ENCODE measurements around the gene ARF1.

The ARF1 gene

DNA sequence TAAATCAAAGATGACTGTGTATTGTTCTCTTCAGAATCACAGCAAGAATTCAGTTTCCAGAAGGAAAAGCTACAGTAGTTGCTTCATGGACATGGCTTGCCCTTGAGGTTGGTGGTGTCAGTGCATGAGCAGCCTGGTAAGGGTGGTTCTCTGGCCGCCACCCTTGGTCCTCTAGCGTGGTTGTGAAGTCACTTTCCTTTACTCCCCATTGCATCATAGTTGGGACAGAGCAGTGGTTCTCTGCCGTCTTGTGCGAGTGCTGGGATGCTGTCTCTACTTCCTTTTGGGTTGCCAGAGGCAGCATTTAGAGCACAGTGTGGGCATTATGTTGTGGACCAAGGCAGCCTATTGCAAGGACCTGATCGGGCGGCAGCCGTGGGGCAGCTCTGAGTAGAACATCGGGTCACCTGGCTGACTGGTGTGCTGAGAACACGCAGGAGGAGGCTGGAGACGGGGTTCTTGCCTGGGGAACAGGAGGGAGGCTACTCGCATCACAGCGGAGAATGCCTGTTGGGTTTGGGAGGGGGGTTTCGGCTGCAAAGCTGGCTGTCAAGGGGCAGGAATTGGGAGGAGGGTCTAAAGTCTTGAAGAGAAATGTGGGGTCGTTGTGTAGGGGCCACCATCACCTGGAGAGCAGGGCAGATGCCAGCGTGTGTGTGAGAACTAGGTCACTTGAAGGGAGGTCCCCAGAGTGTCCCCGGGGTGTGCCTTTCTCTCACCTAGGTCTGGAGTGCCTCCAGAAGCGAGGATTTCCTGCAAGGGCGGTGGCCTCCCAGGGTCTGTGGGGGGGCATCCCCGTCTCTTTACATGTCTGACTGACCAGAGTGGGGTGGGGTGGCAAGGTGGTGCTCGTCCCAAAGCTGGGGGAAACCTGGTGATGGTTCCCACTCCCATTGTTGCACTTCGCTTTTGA is 6.3 kb downstream of the ARF1 start:
- Histone ChIP-seq H3K4me2 (ENCODE audit: low read depth, low read length, poor library complexity, severe bottlenecking) (no peak overlapping the region), H3K79me2 (ENCODE audit: insufficient read depth, low read length) (peaks cover 100% of the 10 kb centered on the region), H3K27me3 (ENCODE audit: low read length) (no peaks in the 10 kb centered on the region), H3F3A (ENCODE audit: insufficient read depth) (no peaks in the 10 kb centered on the region), H3K9me3 (ENCODE audit: insufficient read depth, low read length) (peaks cover 7% of the 10 kb centered on the region; the same call in 1 of the 2 replicates), H3K36me3 (ENCODE audit: low read length) (peaks cover 24% of the 10 kb centered on the region; the same call in 1 of the 2 replicates), H4K20me1 (ENCODE audit: low read depth, low read length) (peaks cover 43% of the 10 kb centered on the region), H3K4me3 (ENCODE audit: insufficient read depth, low read length, poor library complexity, severe bottlenecking) (no peak overlapping the region), H3K27ac (ENCODE audit: low read depth, low read length) (no peak overlapping the region), H2AFZ (ENCODE audit: low read depth, low read length, severe bottlenecking) (no peak overlapping the region), H3K9me2 (replicated peaks; ENCODE audit: insufficient read depth, low read length) (no peaks in the 10 kb centered on the region), H3K9ac (ENCODE audit: low read length) (no peak overlapping the region)
- TF ChIP-seq, protein P1, sequence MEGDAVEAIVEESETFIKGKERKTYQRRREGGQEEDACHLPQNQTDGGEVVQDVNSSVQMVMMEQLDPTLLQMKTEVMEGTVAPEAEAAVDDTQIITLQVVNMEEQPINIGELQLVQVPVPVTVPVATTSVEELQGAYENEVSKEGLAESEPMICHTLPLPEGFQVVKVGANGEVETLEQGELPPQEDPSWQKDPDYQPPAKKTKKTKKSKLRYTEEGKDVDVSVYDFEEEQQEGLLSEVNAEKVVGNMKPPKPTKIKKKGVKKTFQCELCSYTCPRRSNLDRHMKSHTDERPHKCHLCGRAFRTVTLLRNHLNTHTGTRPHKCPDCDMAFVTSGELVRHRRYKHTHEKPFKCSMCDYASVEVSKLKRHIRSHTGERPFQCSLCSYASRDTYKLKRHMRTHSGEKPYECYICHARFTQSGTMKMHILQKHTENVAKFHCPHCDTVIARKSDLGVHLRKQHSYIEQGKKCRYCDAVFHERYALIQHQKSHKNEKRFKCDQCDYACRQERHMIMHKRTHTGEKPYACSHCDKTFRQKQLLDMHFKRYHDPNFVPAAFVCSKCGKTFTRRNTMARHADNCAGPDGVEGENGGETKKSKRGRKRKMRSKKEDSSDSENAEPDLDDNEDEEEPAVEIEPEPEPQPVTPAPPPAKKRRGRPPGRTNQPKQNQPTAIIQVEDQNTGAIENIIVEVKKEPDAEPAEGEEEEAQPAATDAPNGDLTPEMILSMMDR (IDR thresholded peaks at IDR 0.05; ENCODE audit: insufficient read depth, low read length, poor library complexity, severe bottlenecking): no peak
- no peak for TF ChIP-seq EZH2phosphoT487 (conservative IDR thresholded peaks at IDR 0.05; ENCODE audit: low read length)

DNA sequence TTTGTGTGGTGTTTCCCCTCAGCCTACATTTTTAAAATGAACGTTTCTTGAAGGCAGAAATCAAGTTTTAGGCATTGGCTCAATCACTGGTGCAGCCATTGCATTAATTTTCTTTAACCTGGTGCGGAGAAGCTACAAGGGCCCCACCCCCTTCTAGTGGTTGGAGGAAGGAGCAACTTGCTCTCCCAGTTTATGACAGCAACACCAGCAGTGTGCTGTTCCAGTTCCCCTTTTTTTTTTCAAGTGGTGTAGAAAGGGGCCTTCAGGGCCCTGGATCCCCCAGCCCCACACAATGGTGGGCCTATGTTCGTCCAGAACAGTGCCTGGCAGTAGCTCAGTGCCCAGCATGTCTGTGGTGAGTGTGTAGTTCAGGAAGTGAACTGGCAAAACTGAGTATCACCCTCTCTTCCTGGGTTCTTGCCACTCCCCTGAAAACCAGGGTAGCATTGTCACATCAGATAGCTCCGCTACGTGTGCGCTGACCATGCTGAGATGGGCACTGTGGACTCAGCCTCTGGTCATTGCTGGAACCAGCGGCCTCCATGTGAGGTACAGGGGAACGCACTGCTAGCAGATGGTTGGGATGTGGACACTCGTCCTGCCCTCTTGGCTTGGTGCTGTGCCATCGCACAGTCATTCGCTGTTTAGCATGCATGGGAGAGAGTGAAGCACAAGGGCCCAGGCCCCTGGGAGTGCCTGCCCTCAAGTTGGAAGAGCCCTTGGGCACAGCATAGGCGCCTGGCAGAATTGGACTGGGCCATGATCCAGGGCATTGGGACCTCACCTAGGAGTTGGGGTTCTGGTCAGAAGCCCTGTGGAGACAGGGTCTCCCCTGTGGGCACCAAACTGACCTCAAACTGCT is 7.2 kb downstream of the ARF1 start:
- Histone ChIP-seq H3F3A (ENCODE audit: insufficient read depth) (no peaks in the 10 kb centered on the region), H3K4me2 (ENCODE audit: low read depth, low read length, poor library complexity, severe bottlenecking) (no peak overlapping the region), H3K4me3 (ENCODE audit: insufficient read depth, low read length, poor library complexity, severe bottlenecking) (no peak overlapping the region), H3K9ac (ENCODE audit: low read length) (no peak overlapping the region), H2AFZ (ENCODE audit: low read depth, low read length, severe bottlenecking) (no peak overlapping the region), H3K9me3 (ENCODE audit: insufficient read depth, low read length) (peaks cover 16% of the 10 kb centered on the region; the same call in 1 of the 2 replicates), H3K79me2 (ENCODE audit: insufficient read depth, low read length) (peaks cover 100% of the 10 kb centered on the region), H4K20me1 (ENCODE audit: low read depth, low read length) (peaks cover 40% of the 10 kb centered on the region), H3K27ac (ENCODE audit: low read depth, low read length) (no peak overlapping the region), H3K36me3 (ENCODE audit: low read length) (peaks cover 32% of the 10 kb centered on the region), H3K27me3 (ENCODE audit: low read length) (no peaks in the 10 kb centered on the region), H3K9me2 (replicated peaks; ENCODE audit: insufficient read depth, low read length) (no peaks in the 10 kb centered on the region)
- TF ChIP-seq, protein P1 (IDR thresholded peaks at IDR 0.05; ENCODE audit: insufficient read depth, low read length, poor library complexity, severe bottlenecking): no peak
- TF ChIP-seq EZH2phosphoT487 (conservative IDR thresholded peaks at IDR 0.05; ENCODE audit: low read length): no peak

- H3K9ac ChIP-seq (ENCODE audit: low read length): no peak overlapping the region
- H3K36me3 ChIP-seq (ENCODE audit: low read length): peaks cover 37% of the 10 kb centered on the region
- H3K27ac ChIP-seq (ENCODE audit: low read depth, low read length): no peak overlapping the region
- peaks cover 20% of the 10 kb centered on the region; the same call in 1 of the 2 replicates for H3K9me3 ChIP-seq (ENCODE audit: insufficient read depth, low read length)
- H4K20me1 ChIP-seq (ENCODE audit: low read depth, low read length): peaks cover 40% of the 10 kb centered on the region
- no peak overlapping the region for H2AFZ ChIP-seq (ENCODE audit: low read depth, low read length, severe bottlenecking)
- TF ChIP-seq, protein P1 (IDR thresholded peaks at IDR 0.05; ENCODE audit: insufficient read depth, low read length, poor library complexity, severe bottlenecking): no peak
- TF ChIP-seq EZH2phosphoT487 (conservative IDR thresholded peaks at IDR 0.05; ENCODE audit: low read length): no peak
- H3K27me3 ChIP-seq (ENCODE audit: low read length): no peaks in the 10 kb centered on the region
- H3K79me2 ChIP-seq (ENCODE audit: insufficient read depth, low read length): peaks cover 100% of the 10 kb centered on the region
- no peak overlapping the region for H3K4me2 ChIP-seq (ENCODE audit: low read depth, low read length, poor library complexity, severe bottlenecking)
- no peaks in the 10 kb centered on the region for H3F3A ChIP-seq (ENCODE audit: insufficient read depth)
- H3K9me2 ChIP-seq (replicated peaks; ENCODE audit: insufficient read depth, low read length): no peaks in the 10 kb centered on the region
- no peak overlapping the region for H3K4me3 ChIP-seq (ENCODE audit: insufficient read depth, low read length, poor library complexity, severe bottlenecking)
Observed at GRCh38 chr1:228090613-228091081, 8.1 kb downstream of the ARF1 start.

All from SU-DHL-6 (cell line).